OCI-LY7 (cell line): ENCODE measurements around the gene LRRC40.

Experiments used
- EZH2phosphoT487 ChIP-seq: fragments of 200-600 bp; sonication (generic); IDR thresholded peaks from 2 replicates; pipeline ENCODE4 v1.6.1; 2018; ENCODE audit warnings: low read depth, borderline replicate concordance, mild to moderate bottlenecking, mixed run types, antibody characterized with exemption, low read length, moderate library complexity, mixed read lengths
- TF ChIP-seq, protein P1 (sequence below): fragments of 200-600 bp; sonication (generic); conservative IDR thresholded peaks from 2 replicates; pipeline ENCODE4 v1.5.1; 2014; ENCODE audit warnings: mild to moderate bottlenecking, antibody characterized with exemption, low read length, moderate library complexity, mixed read lengths

DNA sequence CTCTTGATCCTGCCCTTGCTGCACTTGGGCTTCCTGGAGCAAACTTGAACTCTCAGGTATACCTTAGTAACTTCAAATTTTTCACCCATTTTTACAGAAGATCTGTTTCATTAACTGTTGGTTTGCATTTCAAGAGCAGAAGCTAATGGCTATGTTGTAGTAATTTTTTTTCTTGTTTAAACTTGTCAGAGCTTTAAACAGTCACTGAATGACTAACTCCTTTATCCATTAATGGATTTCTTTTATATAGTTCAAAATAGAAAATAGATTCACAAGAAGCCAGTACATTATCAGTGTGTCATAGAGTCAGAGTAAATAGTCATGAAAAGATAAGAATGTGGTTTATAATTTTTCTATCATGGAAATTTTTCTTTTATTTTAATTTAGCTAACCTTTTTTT lies 29.4 kb upstream of the LRRC40 start:
- TF ChIP-seq, protein P1, sequence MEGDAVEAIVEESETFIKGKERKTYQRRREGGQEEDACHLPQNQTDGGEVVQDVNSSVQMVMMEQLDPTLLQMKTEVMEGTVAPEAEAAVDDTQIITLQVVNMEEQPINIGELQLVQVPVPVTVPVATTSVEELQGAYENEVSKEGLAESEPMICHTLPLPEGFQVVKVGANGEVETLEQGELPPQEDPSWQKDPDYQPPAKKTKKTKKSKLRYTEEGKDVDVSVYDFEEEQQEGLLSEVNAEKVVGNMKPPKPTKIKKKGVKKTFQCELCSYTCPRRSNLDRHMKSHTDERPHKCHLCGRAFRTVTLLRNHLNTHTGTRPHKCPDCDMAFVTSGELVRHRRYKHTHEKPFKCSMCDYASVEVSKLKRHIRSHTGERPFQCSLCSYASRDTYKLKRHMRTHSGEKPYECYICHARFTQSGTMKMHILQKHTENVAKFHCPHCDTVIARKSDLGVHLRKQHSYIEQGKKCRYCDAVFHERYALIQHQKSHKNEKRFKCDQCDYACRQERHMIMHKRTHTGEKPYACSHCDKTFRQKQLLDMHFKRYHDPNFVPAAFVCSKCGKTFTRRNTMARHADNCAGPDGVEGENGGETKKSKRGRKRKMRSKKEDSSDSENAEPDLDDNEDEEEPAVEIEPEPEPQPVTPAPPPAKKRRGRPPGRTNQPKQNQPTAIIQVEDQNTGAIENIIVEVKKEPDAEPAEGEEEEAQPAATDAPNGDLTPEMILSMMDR, result no peak
- no peak for TF ChIP-seq EZH2phosphoT487
